Stomach smooth muscle (tissue), 2 donors: Measurements from ENCODE around the gene SPCS2.
A peak's percentile ranks its signal among the peaks of the same experiment; 100 is the strongest.

Experiments used
- H3K27ac ChIP-seq: one replicate; pipeline ENCODE4 v1.7.0; 2013; ENCODE audit warnings: mild to moderate bottlenecking, low read length, inconsistent platforms
- H3K27me3 ChIP-seq, 2 donors: one replicate each; pipeline ENCODE4 v1.7.0; 2013; ENCODE audit warnings: low read length in 2 of 2; ENCODE audit not compliant: insufficient read depth in 2 of 2, control insufficient read depth in 1 of 2
- H3K36me3 ChIP-seq, 2 donors: one replicate each; pipeline ENCODE4 v1.7.0; 2013; ENCODE audit warnings: low read length in 2 of 2; ENCODE audit not compliant: control insufficient read depth in 2 of 2, insufficient read depth in 2 of 2
- H3K4me1 ChIP-seq: one replicate; pipeline ENCODE4 v1.7.0; 2013; ENCODE audit warnings: low read length; ENCODE audit not compliant: control insufficient read depth, insufficient read depth
- H3K4me3 ChIP-seq, 2 donors: one replicate each; pipeline ENCODE4 v1.7.0; 2013; ENCODE audit warnings: low read length in 2 of 2
- H3K9ac ChIP-seq, 2 donors: one replicate each; pipeline ENCODE4 v1.7.0; 2013; ENCODE audit warnings: low read length in 2 of 2, mild to moderate bottlenecking in 1 of 2
- H3K9me3 ChIP-seq, 2 donors: one replicate each; pipeline ENCODE4 v1.7.0; 2013; ENCODE audit warnings: low read length in 2 of 2; ENCODE audit not compliant: control insufficient read depth in 2 of 2
- donor health status: healthy.
- donor health status: Pancreatic carcinoma.

SPCS2 gene

GRCh38 chr11:74932169-74932568 is 16.9 kb upstream of the SPCS2 start:
- Histone ChIP-seq H3K4me1 (peaks cover 6% of the 10 kb centered on the region), H3K9ac (no peak overlapping the region), H3K27me3 (no peaks in the 10 kb centered on the region), H3K9me3 (no peaks in the 10 kb centered on the region), H3K36me3 (peaks cover 30 to 41% of the 10 kb centered on the region in 2 donors), H3K27ac (no peak overlapping the region), H3K4me3 (no peak overlapping the region)

- Histone ChIP-seq H3K9ac (no peak overlapping the region), H3K27ac (no peak overlapping the region), H3K36me3 (peaks cover 30 to 38% of the 10 kb centered on the region in 2 donors), H3K4me3 (no peak overlapping the region), H3K27me3 (no peaks in the 10 kb centered on the region), H3K4me1 (peaks cover 8% of the 10 kb centered on the region), H3K9me3 (no peaks in the 10 kb centered on the region)
These were observed 16.3 kb upstream of the SPCS2 start for GRCh38 chr11:74932797-74933196.

- Histone ChIP-seq H3K27ac (no peak overlapping the region), H3K9ac (no peak overlapping the region), H3K4me1 (peaks cover 8% of the 10 kb centered on the region), H3K27me3 (no peaks in the 10 kb centered on the region), H3K4me3 (no peak overlapping the region), H3K9me3 (no peaks in the 10 kb centered on the region), H3K36me3 (peaks cover 30 to 38% of the 10 kb centered on the region in 2 donors)
These were observed 15.3 kb upstream of the SPCS2 start for GRCh38 chr11:74933765-74934164.

- Histone ChIP-seq H3K4me3 (no peak overlapping the region), H3K27me3 (no peaks in the 10 kb centered on the region), H3K9me3 (no peaks in the 10 kb centered on the region), H3K4me1 (peaks cover 8% of the 10 kb centered on the region), H3K36me3 (peaks cover 35 to 38% of the 10 kb centered on the region in 2 donors), H3K9ac (no peak overlapping the region), H3K27ac (no peak overlapping the region)
These were observed 13.8 kb upstream of the SPCS2 start for GRCh38 chr11:74935285-74935684.

- Histone ChIP-seq H3K27ac (no peak overlapping the region), H3K9ac (no peak overlapping the region), H3K4me3 (no peak overlapping the region), H3K4me1 (peaks cover 8% of the 10 kb centered on the region), H3K27me3 (no peaks in the 10 kb centered on the region), H3K36me3 (peaks cover 39 to 45% of the 10 kb centered on the region in 2 donors), H3K9me3 (no peaks in the 10 kb centered on the region)
These were observed 13.0 kb upstream of the SPCS2 start for GRCh38 chr11:74936087-74936486.

GRCh38 chr11:74936976-74937375 is 12.1 kb upstream of the SPCS2 start:
- Histone ChIP-seq H3K36me3 (peaks cover 41 to 48% of the 10 kb centered on the region in 2 donors), H3K27ac (no peak overlapping the region)

GRCh38 chr11:74937696-74938475 is 11.2 kb upstream of the SPCS2 start:
- Histone ChIP-seq H3K4me1 (peaks cover 8% of the 10 kb centered on the region), H3K36me3 (peaks cover 41 to 50% of the 10 kb centered on the region in 2 donors), H3K27me3 (no peaks in the 10 kb centered on the region), H3K9me3 (no peaks in the 10 kb centered on the region), H3K27ac (no peak overlapping the region), H3K4me3 (no peak overlapping the region), H3K9ac (no peak overlapping the region)

More at GRCh38 chr11:74936976-74937375, 12.1 kb upstream of the SPCS2 start:
- Histone ChIP-seq H3K9ac (no peak overlapping the region), H3K4me3 (no peak overlapping the region), H3K4me1 (peaks cover 8% of the 10 kb centered on the region), H3K27me3 (no peaks in the 10 kb centered on the region), H3K9me3 (no peaks in the 10 kb centered on the region)

- Histone ChIP-seq H3K4me3 (no peak overlapping the region), H3K27me3 (no peaks in the 10 kb centered on the region), H3K27ac (no peak overlapping the region), H3K9me3 (no peaks in the 10 kb centered on the region), H3K36me3 (peaks cover 20 to 31% of the 10 kb centered on the region in 2 donors), H3K4me1 (peaks cover 7% of the 10 kb centered on the region), H3K9ac (no peak overlapping the region)
These were observed 7.6 kb upstream of the SPCS2 start for GRCh38 chr11:74941492-74941891.

- no peaks in the 10 kb centered on the region for H3K27me3 ChIP-seq
- H3K4me3 ChIP-seq, result no peak overlapping the region
- no peak overlapping the region for H3K27ac ChIP-seq
- no peaks in the 10 kb centered on the region for H3K9me3 ChIP-seq
- no peak overlapping the region for H3K9ac ChIP-seq
- H3K36me3 ChIP-seq, result peaks cover 17 to 25% of the 10 kb centered on the region in 2 donors
- peaks cover 1% of the 10 kb centered on the region for H3K4me1 ChIP-seq
These were observed 6.8 kb upstream of the SPCS2 start for GRCh38 chr11:74942073-74942759.

GRCh38 chr11:74948546-74948897 is 544 bp upstream of the SPCS2 start:
- Histone ChIP-seq H3K4me3 (peak overlapping the region; percentile 97 to 100), H3K27ac (peak overlapping the region; percentile 76), H3K9ac (peak overlapping the region; percentile 95), H3K36me3 (peaks cover 0 to 4% of the 10 kb centered on the region in 2 donors), H3K4me1 (peaks cover 17% of the 10 kb centered on the region), H3K27me3 (no peaks in the 10 kb centered on the region), H3K9me3 (no peaks in the 10 kb centered on the region)

- Histone ChIP-seq H3K9ac (peak overlapping the region; percentile 95 to 96), H3K9me3 (no peaks in the 10 kb centered on the region), H3K27me3 (no peaks in the 10 kb centered on the region), H3K4me1 (peaks cover 17% of the 10 kb centered on the region), H3K36me3 (no peaks in the 10 kb centered on the region), H3K4me3 (peak overlapping the region; percentile 97 to 100), H3K27ac (peak overlapping the region; percentile 76)
These were observed 679 bp downstream of the SPCS2 start for GRCh38 chr11:74949753-74950137.
